ENCODE measurements around the gene FHL2. TPM values are rescaled to one million over a fixed set of nuclear protein-coding genes. Genes with fewer than 3 reads are reported as not detected.

FHL2 gene
- total and polyA plus RNA-seq, 9 donors = 300 to 1,049 (median 495) TPM

DNA sequence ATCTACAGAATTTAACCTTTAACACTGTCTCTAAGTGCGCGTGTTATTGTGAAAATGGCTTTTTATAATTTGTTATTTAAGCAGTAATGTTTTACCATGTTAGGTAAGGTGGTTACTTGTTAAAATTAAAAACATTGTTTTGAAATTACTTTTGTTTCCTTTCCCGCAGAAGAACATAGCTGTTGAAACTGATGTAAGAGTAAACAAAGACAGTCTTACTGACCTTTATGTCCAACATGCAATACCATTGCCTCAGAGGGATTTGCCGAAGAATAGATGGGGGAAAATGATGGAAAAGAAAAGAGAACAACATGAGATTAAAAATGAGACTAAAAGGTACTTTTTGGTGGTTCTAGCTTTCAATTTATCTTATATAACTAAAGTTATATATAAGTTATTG is 59.4 kb downstream of the FHL2 start:
- Histone ChIP-seq H3K27ac (no peak overlapping the region), H3K4me1 (ENCODE audit: insufficient read depth) (no peaks in the 10 kb centered on the region), H3K36me3 (no peaks in the 10 kb centered on the region), H3K9me3 (no peaks in the 10 kb centered on the region), H3K27me3 (no peaks in the 10 kb centered on the region), H3K4me3 (no peak overlapping the region)
- TF ChIP-seq POLR2A (IDR thresholded peaks at IDR 0.05) (no peak), CTCF (IDR thresholded peaks at IDR 0.05) (no peak), EP300 (IDR thresholded peaks at IDR 0.05) (no peak)
- no peak for DNase-seq
- intact Hi-C loops (cut with DNase I) = no loop called here
- WGBS, 3 donors = 31 to 61% (median 44%) methylated on average over 4 of the region's 4 CpGs

- no peaks in the 10 kb centered on the region for H3K36me3 ChIP-seq
- no peaks in the 10 kb centered on the region for H3K4me1 ChIP-seq (ENCODE audit: insufficient read depth)
- intact Hi-C loops (cut with DNase I) = no loop called here
- TF ChIP-seq EP300 (IDR thresholded peaks at IDR 0.05) (no peak), POLR2A (IDR thresholded peaks at IDR 0.05) (no peak), CTCF (IDR thresholded peaks at IDR 0.05) (no peak)
- peak overlapping the region; percentile 96 for H3K4me3 ChIP-seq
- H3K27ac ChIP-seq = peak overlapping the region; percentile 88 to 94
- 2 to 6% (median 3%) methylated on average over 5 of the region's 5 CpGs for WGBS, 3 donors
- no peaks in the 10 kb centered on the region for H3K9me3 ChIP-seq
- DNase-seq = no peak
- no peaks in the 10 kb centered on the region for H3K27me3 ChIP-seq
Observed at GRCh38 chr2:105338020-105338385, 60.8 kb downstream of the FHL2 start.

- Histone ChIP-seq H3K27me3 (no peaks in the 10 kb centered on the region), H3K36me3 (no peaks in the 10 kb centered on the region), H3K4me1 (ENCODE audit: insufficient read depth) (no peaks in the 10 kb centered on the region), H3K27ac (peak within 1 kb of the TSS; percentile 88 to 94), H3K9me3 (no peaks in the 10 kb centered on the region), H3K4me3 (peak within 1 kb of the TSS; percentile 96)
- intact Hi-C loops (cut with DNase I) = no loop called here
- TF ChIP-seq CTCF (IDR thresholded peaks at IDR 0.05) = no peak
- peak; percentile 48 for TF ChIP-seq POLR2A (IDR thresholded peaks at IDR 0.05)
- DNase-seq = peak; percentile 86 to 93 (median 89)
- WGBS, 3 donors = 0% methylated on average over 56 to 58 of the region's 58 CpGs
Observed at GRCh38 chr2:105337122-105338019, 61.5 kb downstream of the FHL2 start, which contains the start of gene C2orf49. TSS of gene C2orf49 (plus strand) at chr2:105337540. CDS start at chr2:105337588, 48 bp downstream.

DNA sequence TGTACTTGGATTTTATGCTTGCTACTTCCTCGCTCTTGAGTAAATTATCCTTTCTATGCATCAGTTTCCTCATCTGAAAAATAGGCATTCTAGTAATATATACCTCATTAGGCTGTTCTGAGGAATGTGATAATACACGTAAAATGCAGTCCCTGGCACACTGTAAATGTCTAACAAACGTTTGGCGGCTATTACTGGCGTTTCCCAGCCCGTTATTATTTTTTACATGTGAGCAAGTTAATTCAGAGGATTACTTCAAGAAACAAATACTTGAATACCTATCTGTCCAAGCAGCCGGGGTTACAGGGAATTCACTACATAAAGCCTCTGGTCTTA is 62.1 kb downstream of the FHL2 start:
- intact Hi-C loops (cut with DNase I) = no loop called here
- no peak for DNase-seq
- no peaks in the 10 kb centered on the region for H3K4me1 ChIP-seq (ENCODE audit: insufficient read depth)
- H3K9me3 ChIP-seq = no peaks in the 10 kb centered on the region
- H3K27ac ChIP-seq = peak overlapping the region in 1 of 2 donors; percentile 94
- peak overlapping the region; percentile 96 for H3K4me3 ChIP-seq
- no peaks in the 10 kb centered on the region for H3K27me3 ChIP-seq
- TF ChIP-seq POLR2A (IDR thresholded peaks at IDR 0.05) (no peak), CTCF (IDR thresholded peaks at IDR 0.05) (no peak), EP300 (IDR thresholded peaks at IDR 0.05) (no peak)
- H3K36me3 ChIP-seq = no peaks in the 10 kb centered on the region
- WGBS, 3 donors = 1 to 3% (median 3%) methylated on average over 7 of the region's 7 CpGs
